ENCODE data around the gene ENTPD8.

- no peak for TF ChIP-seq POLR2AphosphoS5 (IDR thresholded peaks at IDR 0.05; ENCODE audit: low read depth)
- no peak for TF ChIP-seq CTCF (IDR thresholded peaks at IDR 0.05; ENCODE audit: insufficient read depth, low read length)
- TF ChIP-seq REST (IDR thresholded peaks at IDR 0.05; ENCODE audit: insufficient replicate concordance, low read depth), result no peak
- no peak for TF ChIP-seq GABPA (IDR thresholded peaks at IDR 0.05; ENCODE audit: low read depth)
- no peak for TF ChIP-seq SPI1 (IDR thresholded peaks at IDR 0.05; ENCODE audit: borderline replicate concordance, low read depth)
Observed at GRCh38 chr9:137434498-137435380, 6.4 kb downstream of the ENTPD8 start.
